GM12878 (cell line): ENCODE measurements around the gene RALBP1. TPM values are rescaled to one million over a fixed set of nuclear protein-coding genes. Genes with fewer than 3 reads are reported as not detected.

Experiments
- ATAC-seq: fragments of 200-7000 bp; cut with Tn5 transposase; 3 replicates; pipeline ENCODE4 v1.9.1; 2020; ENCODE audit warnings: mild to moderate bottlenecking, moderate library complexity
- BruUV-seq: library from RNA; stranded (reverse); fragments of 400-500 nt; replicated peaks from 2 replicates; lab custom pipeline; 2021; lab: Mats Ljungman, UMichigan
- CTCF ChIA-PET: fragments of 300-600 bp; sonication (Branson Sonifier 250); formaldehyde crosslinking; extraction: SDS; loops from one replicate; lab custom pipeline; 2021; ENCODE audit warnings: inconsistent platforms; lab: Yijun Ruan, JAX
- POLR2A ChIA-PET: fragments of 350-600 bp; formaldehyde crosslinking; extraction: SDS; loops from one replicate; lab custom pipeline; 2021; ENCODE audit warnings: inconsistent platforms; lab: Charles Lee
- RAD21 ChIA-PET: fragments of 300-600 bp; sonication (Branson Sonifier 250); formaldehyde crosslinking; loops from one replicate; lab custom pipeline; 2023; ENCODE audit warnings: antibody characterized with exemption; ENCODE audit not compliant: unreplicated experiment; lab: Charles Lee
- SMC1A ChIA-PET: fragments of 300-600 bp; sonication (Branson Sonifier 250); formaldehyde crosslinking; loops from one replicate; lab custom pipeline; 2023; ENCODE audit not compliant: unreplicated experiment, uncharacterized antibody; lab: Charles Lee
- DNase-seq: peaks from one replicate; pipeline ENCODE4 v3.0.0-alpha.2; 2011; ENCODE audit warnings: low read depth, low spot score
- FAIRE-seq: peaks from 3 replicates; lab custom pipeline; 2011; peaks lifted over from hg19 to GRCh38; lab: Jason Lieb, UNC
- H2AFZ ChIP-seq: 2 replicates; pipeline ENCODE4 v1.6.0; 2011; ENCODE audit warnings: low read depth, low read length, control low read depth; ENCODE audit not compliant: control insufficient read depth
- H3K27ac ChIP-seq: 2 replicates; pipeline ENCODE4 v1.5.1; 2011; ENCODE audit warnings: control low read depth; ENCODE audit not compliant: control insufficient read depth, insufficient read depth
- H3K27me3 ChIP-seq, 2 experiments: replicated peaks in 1 of 2; 2 replicates each; pipeline versions ENCODE4 v1.6.0 to v1.6.1; 2011; ENCODE audit warnings: low read length in 1 of 2; ENCODE audit not compliant: control insufficient read depth in 2 of 2, insufficient read depth in 2 of 2
- H3K36me3 ChIP-seq, 2 experiments: 2 replicates each; pipeline ENCODE4 v1.5.1; 2011; ENCODE audit warnings: low read length in 1 of 2; ENCODE audit not compliant: control insufficient read depth in 2 of 2, insufficient read depth in 2 of 2
- H3K4me1 ChIP-seq: 2 replicates; pipeline ENCODE4 v1.6.1; 2011; ENCODE audit warnings: mild to moderate bottlenecking, low read length, moderate library complexity, mixed read lengths; ENCODE audit not compliant: control insufficient read depth, insufficient read depth
- H3K4me2 ChIP-seq: 2 replicates; pipeline ENCODE4 v1.6.0; 2011; ENCODE audit warnings: control low read depth; ENCODE audit not compliant: control insufficient read depth, insufficient read depth
- H3K4me3 ChIP-seq: fragments of 200-600 bp; sonication (generic); 2 replicates; pipeline ENCODE4 v1.5.1; 2016
- H3K79me2 ChIP-seq: 2 replicates; pipeline ENCODE4 v1.6.0; 2011; ENCODE audit warnings: low read length; ENCODE audit not compliant: control insufficient read depth, insufficient read depth
- H3K9ac ChIP-seq: 2 replicates; pipeline ENCODE4 v1.8.0; 2011; ENCODE audit warnings: low read length, control low read depth, mixed read lengths; ENCODE audit not compliant: control insufficient read depth, insufficient read depth
- H3K9me3 ChIP-seq: replicated peaks from 3 replicates; pipeline ENCODE4 v1.5.1; 2011; ENCODE audit warnings: mild to moderate bottlenecking, low read length; ENCODE audit not compliant: control insufficient read depth, insufficient read depth
- H4K20me1 ChIP-seq: 2 replicates; pipeline ENCODE4 v1.6.0; 2011; ENCODE audit not compliant: control insufficient read depth, insufficient read depth
- BCL11A ChIP-seq: IDR thresholded peaks from 2 replicates; pipeline ENCODE4 v1.6.1; 2011; ENCODE audit warnings: low read depth, low read length
- CHD4 ChIP-seq: fragments of 200-600 bp; sonication (generic); IDR thresholded peaks from 2 replicates; pipeline ENCODE4 v1.6.1; 2016; ENCODE audit warnings: mild to moderate bottlenecking
- DPF2 ChIP-seq: fragments of 450-650 bp; IDR thresholded peaks from 2 replicates; pipeline ENCODE4 v1.6.1; 2017; ENCODE audit warnings: mild to moderate bottlenecking
- JUNB ChIP-seq: IDR thresholded peaks from 2 replicates; pipeline ENCODE4 v1.6.1; 2016; ENCODE audit warnings: antibody characterized with exemption, mild to moderate bottlenecking
- KAT2A ChIP-seq: conservative IDR thresholded peaks from 2 replicates; pipeline ENCODE4 v1.6.1; 2011; ENCODE audit warnings: low read depth, low read length; ENCODE audit not compliant: control insufficient read depth
- RAD21 ChIP-seq: IDR thresholded peaks from 2 replicates; pipeline ENCODE4 v1.6.1; 2011; ENCODE audit warnings: mild to moderate bottlenecking, low read depth, low read length, moderate library complexity; ENCODE audit not compliant: insufficient read depth
- SMAD5 ChIP-seq: IDR thresholded peaks from 2 replicates; pipeline ENCODE4 v1.6.1; 2016; ENCODE audit warnings: antibody characterized with exemption, low read depth
- WRNIP1 ChIP-seq: IDR thresholded peaks from 2 replicates; pipeline ENCODE4 v1.6.1; 2011; ENCODE audit warnings: low read depth, low read length, improper control_type of control experiment, borderline replicate concordance
- ZNF592 ChIP-seq: fragments of 450-650 bp; IDR thresholded peaks from 2 replicates; pipeline ENCODE4 v1.6.1; 2017; ENCODE audit warnings: mild to moderate bottlenecking, moderate library complexity
- WGBS: methylation state at CpG from one replicate; pipeline ENCODE4 v1.1.6; 2016; ENCODE audit warnings: low lambda C conversion rate; ENCODE audit not compliant: insufficient replicate concordance, insufficient coverage; ENCODE audit errors: missing lambda C conversion rate; 5-methylcytosine and 5-hydroxymethylcytosine counted together
- in situ Hi-C: fragments of 300-500 bp; cut with MboI; formaldehyde crosslinking; loops from 9 replicates; pipeline ENCODE4 v1.14.3; 2018; ENCODE audit warnings: mixed read lengths
- intact Hi-C: fragments of 100-400 bp; cut with micrococcal nuclease; formaldehyde crosslinking; loops from one replicate; pipeline ENCODE4 v1.14.2; 2022; ENCODE audit not compliant: unreplicated experiment
- polyA plus RNA-seq, 11 experiments: library from polyadenylated mRNA; depleted of rRNA in 4 of 11; unstranded in 6 of 11; stranded (reverse) in 5 of 11; fragments of >200 nt; fragmentation: Nextera tagmentation in 4 of 11; fragmentation: Illumina TruSeq in 1 of 11; extraction: Ambion mirVana in 4 of 11; extraction: Trizol in 1 of 11; gene quantifications; 1 replicate in 1 of 11; 2 replicates in 10 of 11; pipeline versions ENCODE4 v1.2.1 to v1.2.3, GENCODE V29; 2011 to 2016; ENCODE audit warnings: inconsistent platforms in 2 of 11, missing spikeins in 2 of 11, low read depth in 1 of 11
- total RNA-seq, 4 experiments: library from RNA; depleted of rRNA in 3 of 4; stranded (reverse); fragments of >200 nt in 3 of 4; fragmentation: Illumina TruSeq in 1 of 4; extraction: Trizol in 1 of 4; gene quantifications; 2 replicates each; pipeline versions ENCODE4 v1.2.1 to v1.2.3, GENCODE V29; 2013 to 2021
- TF ChIP-seq, protein P1 (sequence below): fragments of 450-650 bp; formaldehyde crosslinking; IDR thresholded peaks from 2 replicates; pipeline ENCODE4 v1.5.0; 2022; ENCODE audit warnings: mild to moderate bottlenecking, missing genetic modification characterization

RALBP1 gene
- total and polyA plus RNA-seq, 10 of the 15 experiments (the other 5 are each of a cell fraction or from before 2014, with no cell fraction given): 11.2 to 46.9 (median 41.8) TPM

- Histone ChIP-seq H3K79me2 (no peaks in the 10 kb centered on the region), H3K4me3 (no peak overlapping the region), H3K9ac (no peak overlapping the region), H4K20me1 (no peaks in the 10 kb centered on the region), H3K27ac (no peak overlapping the region)
- ChIA-PET CTCF (no interaction called here), POLR2A (interaction anchor here (1.2 kb wide), 1 partner anchor 15 kb away, joined by 3 read pairs; no protein-coding TSS in a partner anchor), SMC1A (interaction anchor here (1.0 to 1.3 kb wide), 2 partner anchors 47 to 60 kb away, joined by 3 read pairs; no protein-coding TSS in a partner anchor)
- DNase-seq: no peak
- no peak for TF ChIP-seq RAD21
- TF ChIP-seq, all 136 proteins: peak for 0
- 100% methylated on average over 2 of the region's 2 CpGs for WGBS
- H3K4me1 ChIP-seq: no peaks in the 10 kb centered on the region
- FAIRE-seq (no peak), ATAC-seq (no peak)
- intact Hi-C loops: no loop called here
- peaks cover 2 to 11% of the 10 kb centered on the region in 2 experiments for H3K36me3 ChIP-seq
- RAD21 ChIA-PET: no interaction called here
- BruUV-seq: no TSS peak
- no peaks in the 10 kb centered on the region for H3K9me3 ChIP-seq
- in situ Hi-C loops: no loop called here
- H3K27me3 ChIP-seq: no peaks in the 10 kb centered on the region
- H3K4me2 ChIP-seq: no peak overlapping the region
- no peak overlapping the region for H2AFZ ChIP-seq
Observed at GRCh38 chr18:9561759-9562158, 86.4 kb downstream of the RALBP1 start.

DNA sequence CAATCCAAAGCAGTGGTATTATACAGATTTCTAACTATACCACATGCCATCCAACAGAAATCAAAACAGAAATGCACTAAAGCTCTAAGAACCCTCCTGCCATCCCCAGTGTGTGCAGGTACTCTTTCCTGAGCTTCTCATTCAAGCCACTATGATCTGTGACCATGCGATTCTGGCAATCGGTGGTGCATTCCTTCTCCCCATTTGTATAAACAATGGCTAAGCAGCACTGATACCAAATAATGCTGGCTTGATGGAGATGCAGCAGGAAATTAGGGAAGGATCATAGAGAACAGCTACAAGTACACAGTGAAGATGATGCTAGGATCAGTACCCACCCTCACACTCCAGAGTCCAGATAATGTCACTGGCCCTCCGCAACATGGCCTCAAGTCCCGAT is 87.3 kb downstream of the RALBP1 start:
- Histone ChIP-seq H3K27me3 (no peaks in the 10 kb centered on the region), H3K4me3 (no peak overlapping the region), H2AFZ (no peak overlapping the region), H3K27ac (no peak overlapping the region), H3K4me2 (no peak overlapping the region), H3K36me3 (peaks cover 2 to 8% of the 10 kb centered on the region in 2 experiments), H3K4me1 (no peaks in the 10 kb centered on the region), H4K20me1 (no peaks in the 10 kb centered on the region), H3K79me2 (no peaks in the 10 kb centered on the region), H3K9me3 (no peaks in the 10 kb centered on the region), H3K9ac (no peak overlapping the region)
- intact Hi-C loops (no loop called here), in situ Hi-C loops (no loop called here)
- FAIRE-seq (no peak), DNase-seq (no peak), ATAC-seq (no peak)
- CTCF ChIA-PET: no interaction called here
- RAD21 ChIA-PET: no interaction called here
- POLR2A ChIA-PET: interaction anchor here (1.2 kb wide), 1 partner anchor 14 kb away, joined by 3 read pairs; no protein-coding TSS in a partner anchor
- SMC1A ChIA-PET: interaction anchor here (1.0 to 1.3 kb wide), 2 partner anchors 46 to 59 kb away, joined by 3 read pairs; no protein-coding TSS in a partner anchor
- no TSS peak for BruUV-seq
- WGBS: 96% methylated on average over 4 of the region's 4 CpGs
- TF ChIP-seq SMAD5 (no peak), BCL11A (no peak), JUNB (no peak), WRNIP1 (no peak), CHD4 (no peak), ZNF592 (no peak), DPF2 (no peak), KAT2A (no peak)
- TF ChIP-seq, protein P1, sequence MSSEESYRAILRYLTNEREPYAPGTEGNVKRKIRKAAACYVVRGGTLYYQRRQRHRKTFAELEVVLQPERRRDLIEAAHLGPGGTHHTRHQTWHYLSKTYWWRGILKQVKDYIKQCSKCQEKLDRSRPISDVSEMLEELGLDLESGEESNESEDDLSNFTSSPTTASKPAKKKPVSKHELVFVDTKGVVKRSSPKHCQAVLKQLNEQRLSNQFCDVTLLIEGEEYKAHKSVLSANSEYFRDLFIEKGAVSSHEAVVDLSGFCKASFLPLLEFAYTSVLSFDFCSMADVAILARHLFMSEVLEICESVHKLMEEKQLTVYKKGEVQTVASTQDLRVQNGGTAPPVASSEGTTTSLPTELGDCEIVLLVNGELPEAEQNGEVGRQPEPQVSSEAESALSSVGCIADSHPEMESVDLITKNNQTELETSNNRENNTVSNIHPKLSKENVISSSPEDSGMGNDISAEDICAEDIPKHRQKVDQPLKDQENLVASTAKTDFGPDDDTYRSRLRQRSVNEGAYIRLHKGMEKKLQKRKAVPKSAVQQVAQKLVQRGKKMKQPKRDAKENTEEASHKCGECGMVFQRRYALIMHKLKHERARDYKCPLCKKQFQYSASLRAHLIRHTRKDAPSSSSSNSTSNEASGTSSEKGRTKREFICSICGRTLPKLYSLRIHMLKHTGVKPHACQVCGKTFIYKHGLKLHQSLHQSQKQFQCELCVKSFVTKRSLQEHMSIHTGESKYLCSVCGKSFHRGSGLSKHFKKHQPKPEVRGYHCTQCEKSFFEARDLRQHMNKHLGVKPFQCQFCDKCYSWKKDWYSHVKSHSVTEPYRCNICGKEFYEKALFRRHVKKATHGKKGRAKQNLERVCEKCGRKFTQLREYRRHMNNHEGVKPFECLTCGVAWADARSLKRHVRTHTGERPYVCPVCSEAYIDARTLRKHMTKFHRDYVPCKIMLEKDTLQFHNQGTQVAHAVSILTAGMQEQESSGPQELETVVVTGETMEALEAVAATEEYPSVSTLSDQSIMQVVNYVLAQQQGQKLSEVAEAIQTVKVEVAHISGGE (CRISPR knock-in tag): no peak
